GM18873 (cell line): Measurements from ENCODE around the gene MTA1.

Source experiments
- ATAC-seq: cut with Tn5 transposase; IDR thresholded peaks from one replicate; pipeline ENCODE4 v1.9.1; 2021; ENCODE audit warnings: mild to moderate bottlenecking, moderate library complexity, moderate number of reproducible peaks; ENCODE audit not compliant: unreplicated experiment, low FRiP score

MTA1 gene

DNA sequence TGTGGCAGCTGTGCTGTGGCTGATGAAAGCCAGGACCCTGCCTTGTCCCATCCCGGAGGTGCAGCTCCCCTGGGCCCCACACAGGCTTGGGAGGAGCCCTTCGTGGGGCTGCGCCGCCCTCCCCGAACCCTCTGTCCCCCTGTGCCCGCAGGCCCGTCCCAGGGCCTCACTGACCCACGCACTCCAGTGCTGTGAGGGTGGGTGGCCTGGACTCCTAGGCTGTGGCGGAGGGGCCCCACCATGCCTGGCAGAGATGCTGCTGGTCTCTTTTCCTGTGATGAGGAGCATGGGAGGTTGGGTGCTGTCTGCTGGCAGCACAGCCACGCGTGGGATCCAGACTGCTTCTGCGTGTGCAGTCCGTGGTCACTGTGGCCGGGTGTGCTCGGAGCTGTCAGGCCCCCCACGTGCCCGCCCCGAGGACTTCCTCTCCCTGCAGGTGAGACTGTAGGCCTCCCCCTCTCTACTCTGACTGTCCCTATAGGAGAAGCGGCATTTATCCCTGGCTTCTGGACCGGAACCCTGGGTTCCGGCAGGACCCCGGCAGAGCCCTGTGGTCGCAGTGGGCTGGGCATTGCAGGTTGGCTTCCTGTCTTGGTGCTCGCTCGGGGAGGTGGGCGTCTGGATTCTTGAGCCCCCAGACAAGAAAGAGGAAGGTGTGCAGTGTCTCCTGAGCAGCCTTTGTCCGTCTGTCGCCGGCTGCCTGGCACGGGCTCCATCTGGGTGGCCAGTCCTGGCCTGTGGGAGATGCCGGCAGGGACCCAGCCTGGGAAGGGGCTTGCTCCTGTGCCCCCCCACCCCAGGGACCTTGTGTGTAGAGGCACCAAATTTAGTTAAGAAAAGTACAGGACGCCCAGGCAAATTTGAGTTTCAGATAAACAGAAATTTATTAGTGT lies 2.3 kb downstream of the MTA1 start:
- ATAC-seq = no peak

DNA sequence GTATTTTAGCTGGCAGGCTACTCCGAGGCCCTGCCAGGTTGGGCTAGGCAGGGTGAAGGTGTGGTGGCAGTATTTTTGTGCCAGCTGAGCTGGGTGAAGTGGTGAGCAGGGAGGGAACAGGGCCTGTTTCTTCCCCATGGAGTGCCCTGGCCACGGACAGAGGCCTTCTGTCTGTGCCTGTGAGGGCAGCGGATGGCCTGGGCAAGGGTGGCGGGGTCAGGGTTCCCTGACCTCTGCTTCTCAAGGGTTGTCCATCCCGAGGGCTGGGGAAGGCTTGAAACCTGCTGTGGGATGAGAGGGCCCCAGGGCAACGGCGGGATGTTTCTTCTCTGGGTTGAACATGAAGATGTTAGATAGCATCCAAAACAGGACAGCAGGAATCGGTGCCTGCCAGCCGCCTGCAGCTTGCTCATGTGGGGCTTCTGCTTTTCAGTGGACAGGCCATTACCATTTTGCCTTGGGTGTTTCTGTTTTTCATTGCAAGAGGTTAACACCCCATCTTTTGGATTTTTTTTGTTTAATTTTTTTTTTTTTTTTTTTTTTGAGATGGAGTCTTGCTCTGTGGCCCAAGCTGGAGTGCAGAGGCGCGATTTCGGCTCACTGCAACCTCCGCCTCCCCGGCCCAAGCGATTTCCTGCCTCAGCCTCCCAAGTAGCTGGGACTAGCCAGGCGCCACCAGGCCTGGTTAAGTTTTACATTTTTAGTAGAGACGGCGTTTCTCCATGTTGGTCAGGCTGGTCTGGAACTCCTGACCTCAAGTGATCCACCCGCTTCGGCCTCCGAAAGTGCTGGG lies 3.3 kb downstream of the MTA1 start:
- ATAC-seq = no peak

DNA sequence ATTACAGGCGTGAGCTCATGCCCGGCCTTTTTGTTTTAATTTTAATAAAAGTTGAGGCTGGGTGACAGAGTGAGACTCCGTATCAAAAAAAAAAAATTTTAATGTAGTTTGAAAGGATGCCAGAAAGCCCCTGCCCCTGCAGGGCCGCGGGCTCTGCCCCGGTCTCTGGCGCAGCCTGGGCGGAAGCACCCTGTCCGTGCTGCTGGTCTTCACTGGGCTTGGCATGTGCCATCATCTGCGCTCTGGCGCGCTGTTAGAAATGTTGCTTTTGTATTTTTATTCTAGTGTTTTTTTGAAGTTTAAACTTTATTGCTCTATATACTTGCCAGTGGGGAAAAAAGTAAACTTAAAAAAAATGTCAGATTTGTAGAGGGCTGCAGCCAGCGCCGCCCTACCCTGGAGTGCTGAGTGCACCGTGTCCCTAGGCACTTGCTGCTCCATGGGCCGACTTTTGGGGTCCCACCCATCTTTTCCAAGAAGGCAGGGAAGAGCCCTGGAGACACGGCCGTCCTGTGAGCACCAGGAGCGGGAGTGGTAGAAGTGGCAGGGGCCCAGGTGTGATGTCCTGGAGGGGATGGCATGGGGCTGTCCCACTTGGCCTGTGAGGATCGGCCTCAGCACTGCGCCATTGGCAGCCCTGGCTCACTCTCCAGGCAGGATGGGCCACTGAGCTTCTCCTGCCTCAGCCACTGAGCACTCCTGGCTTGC lies 4.0 kb downstream of the MTA1 start:
- no peak for ATAC-seq

DNA sequence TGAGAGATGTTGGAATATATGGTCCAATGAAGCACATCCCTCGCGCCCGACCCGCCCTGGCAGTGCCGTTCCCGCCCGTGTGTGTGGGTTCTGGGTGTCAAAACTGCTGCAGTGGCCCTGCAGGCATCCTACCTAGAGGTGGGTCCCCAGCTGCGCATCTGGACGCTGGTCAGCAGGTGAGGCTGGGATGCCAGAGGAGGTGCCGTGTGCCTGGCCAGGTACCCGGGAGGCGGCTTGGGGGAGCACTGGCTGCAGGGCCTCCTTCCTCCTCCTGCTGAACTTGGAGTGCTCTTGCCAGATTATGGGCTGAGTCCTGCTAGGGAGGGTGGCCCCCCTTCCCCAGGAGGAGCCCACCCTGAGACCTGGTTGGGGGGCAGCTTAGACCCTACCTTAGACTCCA lies 5.2 kb downstream of the MTA1 start:
- no peak for ATAC-seq

DNA sequence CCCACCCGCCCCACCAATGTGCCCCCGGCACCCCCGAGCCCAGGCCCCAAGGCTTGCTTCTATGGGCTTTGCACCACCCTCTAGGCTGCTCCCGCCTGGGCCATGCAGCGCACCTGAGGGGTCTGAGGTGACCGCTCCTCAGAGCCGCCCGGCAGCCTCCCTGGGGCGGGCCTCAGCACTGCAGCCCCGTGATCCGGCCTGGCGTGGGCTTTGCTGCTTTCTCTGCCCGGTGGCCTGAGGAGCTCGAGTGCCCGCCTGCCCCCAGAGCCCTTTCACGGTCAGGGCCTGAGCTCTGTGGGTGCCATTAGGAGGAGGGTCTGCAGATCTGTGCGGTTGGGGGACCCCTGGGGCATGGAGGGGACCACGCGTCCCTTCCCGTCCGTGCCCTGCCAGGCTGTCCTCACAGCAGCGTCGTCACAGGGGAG lies 6.2 kb downstream of the MTA1 start:
- no peak for ATAC-seq

DNA sequence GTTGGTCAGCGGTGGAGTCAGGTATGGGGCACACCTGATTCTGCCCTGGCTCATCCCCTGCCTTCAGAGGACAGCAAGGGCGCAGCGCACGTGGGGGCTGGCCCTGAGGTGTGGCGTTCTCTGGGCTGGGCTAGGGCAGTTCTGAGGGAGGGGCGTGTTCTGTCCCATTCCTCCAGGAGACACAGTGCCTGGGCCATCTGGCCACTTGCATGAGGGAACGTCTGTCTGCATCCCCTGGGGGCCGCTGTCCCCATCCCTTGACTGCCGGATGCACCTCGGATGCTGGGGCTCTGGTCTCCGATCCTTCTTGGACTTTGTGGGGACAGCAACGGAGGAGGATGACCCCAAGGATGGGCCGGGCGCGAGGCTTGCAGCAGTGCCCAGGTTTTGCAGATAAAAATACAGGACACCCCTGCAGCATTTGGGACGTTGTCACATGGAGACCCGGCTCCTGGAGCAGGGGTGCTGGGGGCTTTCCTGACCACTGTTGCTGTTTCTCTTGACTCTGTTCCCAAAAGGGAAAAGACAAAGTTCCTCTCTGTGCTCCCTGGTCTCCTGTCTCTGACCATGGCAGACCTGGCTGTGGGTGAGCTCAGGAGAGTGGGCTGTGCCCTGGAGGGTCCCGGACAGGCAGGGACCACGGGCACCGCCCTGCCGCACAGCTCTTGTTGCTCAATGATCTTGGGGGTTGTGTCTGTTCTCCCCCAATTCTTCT lies 6.9 kb downstream of the MTA1 start:
- no peak for ATAC-seq

DNA sequence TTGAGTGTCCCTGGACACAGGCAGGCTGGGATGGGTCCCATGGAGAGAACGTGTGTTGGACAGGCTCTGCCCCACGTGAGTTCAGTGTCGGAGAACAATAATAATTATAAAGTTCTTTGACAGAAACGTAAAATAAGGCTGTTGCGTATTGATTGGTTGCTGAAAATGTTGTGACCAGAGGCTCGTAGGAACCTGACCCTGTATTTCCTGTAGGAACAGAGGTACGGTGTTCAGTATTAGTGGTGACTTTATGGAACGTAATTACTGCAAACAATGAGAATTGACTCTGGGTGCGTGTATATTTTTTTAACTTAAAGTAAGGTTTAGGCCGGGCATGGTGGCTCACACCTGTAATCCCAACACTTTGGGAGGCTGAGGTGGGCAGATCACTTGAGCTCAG lies 7.8 kb downstream of the MTA1 start:
- no peak for ATAC-seq

DNA sequence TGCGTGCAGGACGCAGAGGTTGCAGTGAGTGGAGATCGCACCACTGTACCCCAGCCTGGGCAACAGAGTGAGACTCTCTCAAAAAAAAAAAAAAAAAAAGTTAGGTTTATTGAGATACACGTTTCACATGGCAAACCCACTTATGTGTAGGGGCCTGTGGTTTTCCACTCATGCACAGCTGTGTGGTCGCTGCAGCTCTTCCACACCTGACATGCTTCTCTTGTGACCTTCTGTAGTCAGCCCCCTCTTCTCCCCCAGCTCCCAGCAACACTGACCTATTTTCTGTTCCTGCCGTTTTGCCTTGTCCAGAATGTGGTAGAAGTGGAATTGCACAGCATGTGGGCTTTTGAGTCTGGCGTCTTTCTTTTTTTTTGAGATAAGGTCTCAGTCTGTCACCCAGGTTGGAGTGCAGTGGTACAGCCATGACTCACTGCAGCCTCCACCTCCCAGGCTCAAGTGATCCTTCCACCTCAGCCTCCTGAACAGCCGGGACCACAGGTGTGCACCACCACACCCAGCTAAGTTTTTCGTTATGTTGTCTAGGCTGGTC lies 8.4 kb downstream of the MTA1 start:
- no peak for ATAC-seq

DNA sequence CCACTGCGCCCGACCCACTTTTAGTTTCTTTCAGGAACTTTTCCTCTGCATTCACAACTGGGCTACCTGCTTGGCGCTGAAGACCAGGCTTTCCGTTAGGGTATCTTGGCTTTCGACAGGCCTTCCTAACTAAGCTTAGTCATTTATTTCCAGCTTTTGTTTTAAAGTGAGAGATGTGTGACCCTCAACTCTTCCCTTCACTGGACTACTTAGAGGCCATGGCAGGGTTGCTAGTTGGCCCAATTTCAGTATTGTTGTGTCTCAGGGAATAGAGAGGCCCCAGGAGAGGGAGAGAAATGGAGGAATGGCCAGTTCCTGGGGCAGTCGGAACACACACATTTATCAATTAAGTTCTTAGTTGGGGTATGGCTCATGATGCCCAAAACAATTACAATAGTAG lies 10.4 kb downstream of the MTA1 start:
- ATAC-seq = no peak

DNA sequence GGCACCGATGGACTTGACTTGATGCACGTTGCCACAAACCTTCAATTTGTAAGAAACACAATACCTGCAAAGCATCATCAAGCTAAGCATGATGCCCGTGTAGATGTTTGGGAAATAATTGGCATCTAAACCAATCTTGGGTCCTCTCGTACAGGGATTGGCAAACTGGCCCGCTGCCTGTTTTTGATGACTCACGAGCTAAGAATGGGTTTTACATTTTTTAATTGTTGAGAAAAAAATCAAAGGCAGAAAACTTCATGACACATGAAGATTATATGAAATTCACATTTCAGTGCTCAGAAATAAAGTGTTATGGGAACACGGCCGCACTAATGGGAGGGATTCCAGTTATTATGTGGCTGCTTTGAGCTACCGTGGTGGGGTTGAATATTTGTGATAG lies 10.9 kb downstream of the MTA1 start:
- ATAC-seq = no peak

DNA sequence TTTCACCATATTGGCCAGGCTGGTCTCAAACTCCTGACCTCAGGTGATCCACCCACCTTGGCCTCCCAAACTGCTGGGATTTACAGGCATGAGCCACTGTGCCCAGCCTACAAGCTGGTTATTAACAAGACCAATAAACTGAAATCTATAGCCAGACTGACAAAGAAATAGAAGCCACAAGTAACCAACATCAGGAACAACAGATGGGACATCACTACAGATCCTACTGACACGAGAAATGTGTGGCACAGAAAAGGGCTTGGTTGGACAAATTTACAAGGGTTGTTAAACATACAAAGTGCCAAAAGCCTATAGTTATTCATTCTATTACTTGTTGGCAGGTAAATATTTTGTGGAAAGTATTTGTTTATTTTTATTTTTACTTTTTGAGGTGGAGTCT lies 11.6 kb downstream of the MTA1 start:
- no peak for ATAC-seq

DNA sequence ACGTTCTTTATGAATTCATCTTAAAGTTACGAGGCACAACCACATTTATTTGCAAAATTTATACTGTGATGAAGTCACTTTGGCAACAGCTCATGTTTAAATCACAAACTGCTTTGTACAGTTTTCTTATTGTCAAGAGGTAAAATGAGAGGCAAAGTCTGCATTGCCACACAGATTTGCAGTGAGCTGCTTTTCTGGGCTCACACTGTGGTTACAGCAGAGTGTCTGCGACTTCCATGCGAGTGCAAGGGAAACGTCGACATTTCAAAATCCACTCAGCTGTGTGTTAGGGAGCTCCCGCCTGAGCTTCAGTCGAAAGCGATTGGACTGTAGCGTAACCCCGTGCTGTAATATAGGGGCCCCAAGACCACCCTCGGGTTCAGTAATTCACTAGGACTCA lies 13.0 kb downstream of the MTA1 start:
- no peak for ATAC-seq

DNA sequence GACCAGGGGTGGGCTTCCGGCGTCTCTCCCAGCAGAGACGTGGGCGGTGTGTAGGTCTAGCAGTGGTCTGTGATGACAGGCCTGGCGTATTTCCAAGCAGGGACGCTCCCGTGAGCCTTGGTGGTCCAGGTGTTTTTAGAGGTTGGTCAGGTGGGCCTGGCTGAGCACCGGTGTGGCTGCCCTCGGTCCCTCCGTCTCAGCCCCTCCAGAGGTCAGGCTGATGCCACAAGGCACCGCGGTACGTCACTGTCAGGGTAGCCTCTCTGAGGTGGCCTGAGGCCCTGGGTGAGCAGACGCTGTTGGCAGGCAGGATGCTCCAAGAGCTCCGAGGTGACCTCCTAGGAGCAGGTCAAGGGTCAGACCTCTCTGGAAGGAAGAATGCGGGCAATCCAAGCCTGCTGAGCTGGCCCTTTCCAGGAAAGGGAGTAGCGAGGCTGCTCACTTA lies 13.6 kb downstream of the MTA1 start:
- no peak for ATAC-seq

DNA sequence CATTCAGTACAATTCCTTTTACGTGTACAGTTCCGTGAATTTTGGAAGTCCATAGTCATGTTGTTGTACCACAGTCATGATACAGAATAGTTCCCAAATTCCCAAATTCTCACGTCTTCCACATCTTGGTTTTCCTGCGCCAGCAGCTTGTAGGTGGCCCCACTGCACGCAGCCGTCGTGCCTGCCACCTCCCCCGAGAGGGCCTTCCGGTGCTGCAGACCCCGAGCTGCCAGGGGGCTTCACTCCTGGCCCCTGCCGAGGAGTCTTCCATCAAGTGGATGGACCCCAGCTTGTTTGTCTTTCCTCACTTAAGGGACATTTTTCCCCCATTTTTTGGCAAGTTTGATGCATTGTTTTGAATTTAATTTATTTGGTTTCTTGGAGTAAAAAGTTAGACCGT lies 16.8 kb downstream of the MTA1 start:
- ATAC-seq = no peak

DNA sequence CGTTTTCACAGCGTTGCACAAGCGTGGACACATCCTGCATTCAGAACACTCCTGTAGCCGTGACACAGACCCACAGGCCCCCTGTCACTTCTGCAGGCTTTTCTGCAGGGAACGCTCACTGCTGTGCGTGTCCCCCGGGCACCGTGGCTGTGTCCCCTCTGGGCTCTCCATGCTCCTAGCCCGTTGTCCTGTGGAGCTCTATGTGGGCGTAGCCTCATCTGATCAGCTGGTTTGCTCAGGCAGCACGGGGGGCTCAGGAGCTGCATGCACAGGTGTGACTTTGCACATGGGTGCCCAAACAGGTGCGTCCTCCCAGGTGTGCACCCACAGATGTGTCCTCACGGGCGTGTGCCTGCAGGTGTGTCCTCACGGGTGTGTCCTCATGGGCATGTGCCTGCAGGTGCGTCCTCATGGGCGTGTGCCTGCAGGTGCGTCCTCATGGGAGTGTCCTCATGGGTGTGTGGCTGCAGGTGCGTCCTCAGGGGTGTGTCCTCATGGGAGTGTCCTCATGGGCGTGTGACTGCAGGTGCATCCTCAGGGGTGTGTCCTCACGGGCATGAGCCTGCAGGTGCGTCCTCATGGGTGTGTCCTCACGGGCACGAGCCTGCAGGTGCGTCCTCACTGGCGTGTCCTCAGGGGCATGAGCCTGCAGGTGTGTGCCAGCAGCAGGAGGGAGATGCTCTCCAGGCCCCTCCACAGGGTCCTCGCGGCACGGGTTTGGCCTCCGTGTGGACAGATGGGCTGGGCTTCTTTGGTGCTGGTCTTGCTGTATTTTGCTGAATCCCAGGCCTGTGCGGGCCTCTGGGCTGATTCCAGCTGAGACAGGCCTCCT lies 17.5 kb downstream of the MTA1 start:
- ATAC-seq = no peak

DNA sequence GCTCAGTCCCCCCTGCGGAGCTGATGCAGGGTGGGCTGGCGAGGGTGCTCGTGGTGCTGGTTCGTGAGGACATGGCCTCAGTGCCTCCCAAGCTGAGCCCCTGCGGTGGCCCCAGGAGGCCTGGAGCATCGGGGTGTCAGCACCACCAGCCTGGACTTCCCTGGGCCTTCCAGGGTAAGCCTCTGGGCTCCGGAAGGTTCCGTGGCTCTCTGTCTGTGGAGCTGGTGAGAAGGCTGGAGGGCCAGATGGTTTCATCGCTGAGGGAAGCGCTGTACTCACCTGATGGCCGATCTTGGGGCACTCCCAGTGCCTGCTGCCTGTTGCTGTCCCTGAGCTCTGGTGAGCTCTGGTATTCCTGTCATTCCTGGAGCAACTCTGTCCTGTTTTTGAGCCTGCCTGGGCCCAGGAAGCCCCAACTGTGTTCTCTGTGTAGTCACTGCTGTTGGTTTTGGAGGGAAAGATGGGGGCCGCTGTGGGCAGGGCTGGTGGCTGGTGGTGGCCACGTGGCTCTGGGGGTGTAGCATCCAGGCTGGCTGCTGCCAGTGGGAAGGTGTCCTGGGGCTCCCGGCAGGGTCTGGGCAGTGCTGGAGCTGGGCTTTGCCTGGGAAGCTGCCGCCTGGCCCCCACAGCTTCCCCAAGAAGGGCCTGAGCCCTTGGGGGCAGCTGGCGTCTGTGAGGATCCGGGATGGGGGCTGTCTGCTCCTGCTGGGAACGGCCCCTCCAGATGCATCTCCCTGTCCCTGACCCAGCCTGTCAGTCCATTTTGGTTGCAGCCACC lies 18.3 kb downstream of the MTA1 start:
- no peak for ATAC-seq

DNA sequence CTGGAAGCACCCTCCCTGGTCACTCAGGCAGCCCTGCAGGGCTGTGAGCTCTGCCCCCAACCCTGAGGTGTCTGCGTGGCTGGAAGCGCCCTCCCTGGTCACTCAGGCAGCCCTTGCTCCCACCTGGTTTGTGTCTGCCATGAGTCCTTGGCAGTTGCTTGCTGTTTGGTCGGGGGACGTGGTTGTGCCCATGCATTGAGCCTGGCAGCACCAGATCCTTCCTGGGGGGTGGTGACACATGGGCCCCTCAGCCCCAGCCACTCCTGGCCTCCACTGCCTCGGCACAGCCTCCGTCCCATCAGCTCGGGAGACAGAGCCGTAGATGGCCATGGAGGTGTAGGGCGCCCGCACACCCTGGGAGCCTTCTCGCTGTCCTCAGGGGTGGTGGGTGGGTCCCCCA lies 19.6 kb downstream of the MTA1 start:
- no peak for ATAC-seq

DNA sequence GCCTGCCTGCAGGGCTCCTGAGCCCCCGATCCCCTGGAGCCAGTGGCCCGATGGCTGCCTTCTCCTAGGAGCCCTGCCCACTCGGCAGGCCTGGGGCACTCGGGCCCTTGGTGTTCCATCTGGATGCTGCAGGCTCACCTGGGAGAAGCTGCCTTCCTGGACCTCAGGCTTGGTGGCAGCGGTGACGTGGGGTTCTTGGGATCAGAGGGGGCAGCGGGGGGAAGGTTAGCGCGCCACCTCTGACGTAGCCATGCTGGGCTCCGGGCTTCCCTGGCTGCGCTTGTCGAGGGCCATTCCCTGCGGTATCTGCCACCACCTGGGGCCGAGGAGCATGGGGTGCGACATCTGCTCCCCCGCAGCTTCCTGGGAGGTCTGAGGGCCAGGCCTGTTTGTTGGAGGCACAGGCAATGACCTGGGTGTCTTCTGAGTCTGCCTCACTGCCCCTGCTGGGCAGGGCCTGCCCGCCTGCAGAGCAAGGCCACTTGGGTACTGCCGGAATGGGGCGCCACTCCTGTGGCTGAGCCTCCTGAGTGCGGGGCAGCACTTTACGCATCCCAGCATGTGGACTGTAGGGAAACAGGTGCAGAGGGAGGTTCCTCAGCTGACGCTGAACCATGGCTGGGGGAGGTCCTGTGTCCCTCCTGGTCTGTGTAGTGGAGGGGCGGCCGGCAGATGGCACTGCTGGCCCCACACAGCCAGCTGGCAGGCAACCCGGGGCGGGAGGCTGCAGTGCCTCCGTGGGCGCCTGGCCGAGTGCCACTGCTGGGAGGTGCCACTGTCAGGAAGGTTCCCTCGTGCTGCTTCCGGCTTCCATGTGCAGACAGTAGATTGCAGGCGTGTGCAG lies 20.3 kb downstream of the MTA1 start:
- no peak for ATAC-seq
